Measurements from ENCODE around the gene PCK1. TPM values are rescaled to one million over a fixed set of nuclear protein-coding genes. Genes with fewer than 3 reads are reported as not detected.

PCK1 gene
- total RNA-seq, 2 donors from 2014 or later = 0.57 to 0.93 TPM

DNA sequence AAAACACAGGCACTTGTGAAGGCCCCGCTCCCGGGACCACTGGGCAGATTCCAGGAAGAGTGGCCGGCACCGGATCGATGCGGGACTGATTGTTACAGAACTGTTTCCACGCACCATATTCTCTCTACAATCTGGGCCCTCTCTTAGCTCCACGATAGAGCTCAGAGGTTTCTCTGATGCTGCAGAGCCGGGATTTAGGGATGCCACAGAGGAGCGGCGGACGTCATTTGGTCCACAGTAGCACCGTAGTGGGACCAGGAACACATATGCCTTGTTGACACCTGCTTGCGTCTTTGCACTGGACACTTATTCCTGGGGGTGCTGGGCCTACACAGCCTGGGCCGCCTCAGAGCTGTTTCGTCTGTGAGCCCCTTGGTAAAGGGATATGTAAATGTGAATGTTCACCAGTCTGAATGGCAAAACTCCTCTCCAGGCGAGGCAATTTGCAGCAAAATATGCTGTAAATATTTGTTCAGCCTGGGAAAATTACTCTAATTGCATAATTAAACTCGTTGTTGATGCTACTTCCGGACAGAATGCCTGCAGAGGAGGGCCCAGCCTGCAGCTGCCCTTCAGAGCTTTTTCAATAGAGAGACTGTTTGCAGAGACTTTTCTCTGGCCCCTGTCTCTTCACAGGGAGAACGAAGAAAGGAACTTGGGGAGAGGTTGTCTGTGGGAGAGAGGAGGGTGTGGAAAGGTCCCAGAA, 9.4 kb downstream of the PCK1 start:
- DNase-seq (ENCODE audit: low spot score) = no peak
- intact Hi-C loops (cut with DNase I) = no loop called here

DNA sequence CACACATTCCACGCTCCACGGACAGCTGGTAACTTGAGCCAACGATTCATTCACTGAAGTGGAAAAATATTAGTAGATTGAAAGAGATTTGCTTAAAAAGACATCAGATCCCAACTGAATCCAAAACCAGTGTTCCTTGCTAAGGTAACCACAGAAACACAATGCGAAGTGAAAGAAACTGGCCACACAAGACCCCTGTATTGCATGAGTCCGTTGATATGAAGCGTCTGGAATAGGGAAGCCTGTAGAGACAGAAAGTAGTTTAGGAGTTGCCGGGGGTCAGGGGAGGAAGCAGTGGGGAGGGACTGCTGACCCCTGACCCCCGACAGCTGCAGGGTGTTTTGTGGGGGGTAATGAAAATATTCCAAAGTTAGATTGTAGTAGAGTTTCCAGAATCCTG, 10.0 kb downstream of the PCK1 start:
- no peak for DNase-seq (ENCODE audit: low spot score)
- intact Hi-C loops (cut with DNase I) = no loop called here

DNA sequence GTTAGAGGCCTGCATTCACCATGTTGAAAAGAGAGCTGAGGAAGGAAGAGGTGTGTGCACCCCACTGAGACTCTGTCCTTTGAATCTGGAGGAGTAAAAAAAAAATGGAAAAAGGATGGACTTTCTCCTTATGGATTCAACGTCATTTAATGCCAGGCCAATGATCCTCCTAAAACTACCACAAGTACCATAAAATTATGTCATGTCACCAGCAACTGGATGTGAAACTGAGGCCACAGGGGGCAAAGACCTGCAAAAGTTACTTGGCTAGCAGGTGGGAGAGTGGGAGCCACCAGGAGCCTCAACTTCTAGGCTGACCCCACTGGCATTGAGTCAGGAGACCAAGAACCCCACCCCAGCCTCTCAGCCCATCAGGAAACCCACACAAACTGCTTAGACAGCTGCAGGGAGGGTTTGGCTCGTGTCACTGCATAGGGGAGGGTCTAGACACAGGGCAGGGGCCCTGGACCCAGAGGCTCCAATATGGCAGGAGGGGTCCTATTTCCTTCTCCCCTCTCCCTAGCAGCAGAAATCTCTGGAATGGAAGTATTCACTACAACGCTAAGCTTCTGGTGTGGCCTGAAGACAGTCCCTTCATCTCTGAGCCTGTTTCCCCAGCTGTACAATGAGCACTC, 11.0 kb downstream of the PCK1 start:
- intact Hi-C loops (cut with DNase I) = no loop called here

DNA sequence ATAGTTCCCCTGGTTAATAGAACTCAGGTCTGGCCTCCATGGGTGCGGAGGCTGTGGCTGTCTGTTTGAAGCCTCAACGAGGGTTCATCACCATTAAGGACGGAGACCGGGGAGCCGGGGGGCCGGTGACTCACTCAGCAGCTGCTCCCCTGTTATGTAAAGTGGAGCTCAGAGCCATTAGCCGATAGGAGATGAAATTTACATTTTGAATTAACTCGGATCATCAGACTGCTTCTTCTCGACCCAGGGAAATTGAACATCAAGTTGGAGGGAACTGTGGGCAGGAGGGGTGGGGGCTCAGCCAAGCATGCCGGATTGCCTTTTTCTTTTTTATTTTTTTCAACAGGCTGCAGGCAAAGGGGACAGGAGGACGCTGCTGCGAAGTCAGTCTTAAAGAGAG, 12.3 kb downstream of the PCK1 start:
- no peak for DNase-seq (ENCODE audit: low spot score)
- intact Hi-C loops (cut with DNase I) = no loop called here

More for the DNA sequence above, 11.0 kb downstream of the PCK1 start:
- no peak for DNase-seq (ENCODE audit: low spot score)

DNA sequence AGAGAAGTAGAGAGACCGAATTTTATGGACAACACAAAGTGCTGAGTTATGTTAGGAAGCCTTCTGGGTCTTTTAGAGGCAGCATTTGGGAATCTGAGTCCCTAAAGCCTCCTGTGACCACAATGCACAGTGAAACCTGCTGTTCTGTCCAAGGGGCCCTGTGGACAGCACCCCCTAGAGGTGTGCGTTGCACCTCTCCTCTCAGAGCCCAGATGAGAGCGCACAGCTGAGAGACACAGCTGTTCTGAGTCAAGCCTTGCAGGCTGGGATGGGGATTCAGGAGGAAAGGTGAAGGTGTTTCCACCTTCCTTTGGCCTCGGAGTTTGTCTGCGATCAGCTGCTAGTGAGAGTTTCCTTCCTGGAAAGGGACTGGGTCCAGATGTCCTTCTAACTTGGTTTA, 13.0 kb downstream of the PCK1 start:
- intact Hi-C loops (cut with DNase I) = no loop called here
- no peak for DNase-seq (ENCODE audit: low spot score)

DNA sequence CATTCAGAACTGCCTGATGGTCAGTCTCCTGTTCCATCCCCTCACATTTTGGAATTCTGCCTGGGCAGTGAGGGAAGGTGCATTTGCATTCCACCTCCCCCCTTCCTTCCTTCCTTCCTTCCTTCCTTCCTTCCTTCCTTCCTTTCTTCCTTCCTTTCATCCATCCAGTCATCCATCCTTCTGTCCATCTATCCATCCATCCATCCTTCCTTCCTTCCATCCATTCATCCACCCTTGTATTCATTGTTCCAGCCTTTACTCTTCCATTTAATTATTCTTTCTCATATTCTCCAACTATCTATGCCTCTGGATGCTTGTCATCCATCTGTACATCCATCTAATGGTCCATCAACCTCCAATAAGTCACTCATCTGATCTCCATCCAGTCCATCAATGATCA, 14.0 kb downstream of the PCK1 start:
- intact Hi-C loops (cut with DNase I) = no loop called here
- no peak for DNase-seq (ENCODE audit: low spot score)

DNA sequence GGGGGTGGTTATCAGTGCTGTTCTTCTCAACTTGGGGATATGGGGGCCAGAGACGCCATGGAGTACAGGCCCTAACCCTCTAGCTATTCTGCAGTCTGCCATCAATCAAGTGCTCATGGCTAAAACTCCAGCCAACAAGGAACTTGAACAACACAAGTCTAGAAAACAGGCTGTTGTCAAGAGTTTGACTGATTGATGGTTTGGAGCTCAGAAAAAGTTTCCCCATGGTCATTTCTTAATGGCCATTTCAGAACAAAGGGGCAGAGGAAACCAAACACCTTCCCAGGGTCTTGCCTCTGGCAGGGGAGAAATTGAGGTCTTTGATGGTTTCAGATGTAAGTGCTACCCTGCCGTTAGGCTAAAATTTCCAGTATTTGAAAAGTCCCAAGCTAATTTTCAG, 15.1 kb downstream of the PCK1 start:
- intact Hi-C loops (cut with DNase I) = no loop called here
- no peak for DNase-seq (ENCODE audit: low spot score)

DNA sequence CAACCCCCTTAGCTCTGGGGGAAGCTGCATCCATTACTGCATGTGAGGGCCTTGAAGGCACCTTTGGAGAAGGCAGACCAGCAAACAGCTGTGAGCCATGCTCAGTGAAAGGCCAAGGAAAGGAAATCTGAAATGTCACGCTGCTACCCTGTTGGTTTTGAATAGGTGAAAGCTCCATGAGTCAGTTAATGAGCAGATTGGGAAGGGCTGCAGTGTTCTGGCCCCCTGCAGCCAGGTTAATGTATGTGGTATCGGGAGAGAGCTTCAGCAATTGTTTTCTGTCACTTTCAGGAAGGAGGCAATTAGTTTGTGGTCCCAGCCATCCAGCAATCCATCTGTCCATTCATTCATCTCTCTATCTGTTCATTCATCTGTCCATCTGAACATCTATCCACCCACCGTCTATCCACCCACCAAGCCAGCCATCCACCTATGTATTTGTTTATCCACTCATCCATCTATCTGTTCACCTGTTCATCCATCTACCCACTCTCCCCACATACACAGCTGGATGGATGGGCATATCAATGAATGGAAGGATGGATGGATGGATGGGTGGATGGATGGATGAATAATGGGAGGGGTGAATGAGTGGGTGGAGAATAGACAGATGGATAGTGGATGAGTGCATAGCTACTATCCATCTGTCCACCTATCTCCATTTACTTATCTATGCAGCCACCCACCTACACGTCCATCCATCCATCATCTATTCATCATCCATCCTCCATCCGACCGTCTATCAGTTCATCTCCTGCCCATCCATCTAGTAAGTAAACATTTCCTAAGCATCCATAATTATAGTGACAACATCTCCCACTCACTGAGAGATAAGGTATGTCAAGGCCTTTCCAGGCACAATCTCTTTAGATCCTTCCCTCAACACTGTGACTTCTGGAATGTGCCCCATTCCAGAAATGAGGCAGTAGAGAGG, 16.0 kb downstream of the PCK1 start:
- no peak for DNase-seq (ENCODE audit: low spot score)
- intact Hi-C loops (cut with DNase I) = loop anchor here in 1 of 2 donors (1.0 kb wide), 1 partner anchor 25 kb away; no protein-coding TSS in a partner anchor

DNA sequence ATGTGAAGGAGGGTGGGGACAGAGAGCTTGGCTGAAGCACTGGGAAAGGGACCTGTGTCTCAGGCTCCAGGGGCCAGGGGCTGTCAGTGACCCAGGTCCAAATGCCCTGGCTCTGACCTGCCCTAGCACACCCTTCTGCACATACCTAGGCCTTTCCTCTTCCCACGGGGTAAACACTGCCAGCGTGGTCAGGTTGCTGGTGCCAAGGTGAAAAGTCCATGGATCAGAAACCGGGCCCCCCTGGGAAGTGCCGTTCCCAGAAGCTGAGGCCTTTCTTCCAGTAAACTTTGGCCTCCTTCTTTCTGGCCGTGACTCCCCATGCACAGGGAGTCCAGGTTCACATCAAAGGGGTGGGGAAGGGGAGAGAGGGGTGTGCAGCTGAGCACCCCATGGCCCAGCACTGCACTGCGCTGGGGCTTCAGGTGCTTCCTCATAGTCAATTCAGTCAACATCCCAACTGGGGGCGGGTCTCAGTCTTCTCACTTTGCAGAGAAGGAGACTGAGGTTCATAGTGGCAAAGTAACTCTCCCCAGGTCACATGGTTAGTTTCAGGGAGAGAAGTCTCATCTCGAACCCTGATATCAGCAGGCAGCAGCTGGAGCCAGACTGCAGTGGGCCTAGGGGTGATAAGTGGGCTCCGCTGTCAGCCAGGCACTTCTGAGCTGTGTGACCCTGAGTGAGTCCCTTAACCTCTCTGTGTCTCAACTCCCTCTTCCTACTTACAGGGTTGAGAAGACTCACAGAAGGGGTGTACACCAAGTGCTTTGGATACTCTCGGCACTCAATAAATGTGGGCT, 17.0 kb downstream of the PCK1 start:
- intact Hi-C loops (cut with DNase I) = loop anchor here in 1 of 2 donors (1.0 kb wide), 1 partner anchor 26 kb away; no protein-coding TSS in a partner anchor
- DNase-seq (ENCODE audit: low spot score) = no peak

DNA sequence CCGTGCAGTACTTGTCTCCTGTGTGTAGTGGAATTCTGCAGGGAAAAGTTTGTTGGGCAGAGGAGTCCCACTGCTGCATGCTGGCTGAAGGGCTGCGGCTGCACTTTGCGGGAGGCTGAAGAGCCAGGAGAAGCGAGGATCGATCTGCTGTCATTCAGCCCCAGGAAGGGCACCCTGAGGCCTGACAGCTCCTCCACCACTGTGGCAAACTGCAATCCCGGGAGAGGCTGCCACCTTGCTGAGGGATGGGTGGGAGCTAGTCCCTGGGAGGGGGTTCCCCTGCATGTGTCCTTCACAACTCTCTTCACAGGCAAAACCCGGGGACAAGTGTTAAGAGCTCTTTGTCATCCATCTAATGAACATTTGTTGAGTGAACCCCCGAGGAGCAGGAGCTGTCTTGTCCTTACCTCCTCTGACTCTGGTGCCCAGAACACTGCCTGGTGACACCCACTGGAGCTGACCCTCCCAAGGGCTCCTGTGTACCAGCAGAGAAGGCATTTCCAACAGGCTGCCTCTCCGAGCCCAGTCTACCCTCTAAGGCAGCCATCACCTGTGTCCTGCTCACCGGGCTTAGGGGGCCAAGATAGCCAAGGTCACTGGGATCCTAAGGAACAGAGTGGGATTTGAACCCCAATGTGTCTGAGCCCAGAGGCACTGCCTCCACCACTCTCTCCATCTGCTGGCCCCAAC, 17.7 kb downstream of the PCK1 start:
- no peak for DNase-seq (ENCODE audit: low spot score)
- intact Hi-C loops (cut with DNase I) = no loop called here

DNA sequence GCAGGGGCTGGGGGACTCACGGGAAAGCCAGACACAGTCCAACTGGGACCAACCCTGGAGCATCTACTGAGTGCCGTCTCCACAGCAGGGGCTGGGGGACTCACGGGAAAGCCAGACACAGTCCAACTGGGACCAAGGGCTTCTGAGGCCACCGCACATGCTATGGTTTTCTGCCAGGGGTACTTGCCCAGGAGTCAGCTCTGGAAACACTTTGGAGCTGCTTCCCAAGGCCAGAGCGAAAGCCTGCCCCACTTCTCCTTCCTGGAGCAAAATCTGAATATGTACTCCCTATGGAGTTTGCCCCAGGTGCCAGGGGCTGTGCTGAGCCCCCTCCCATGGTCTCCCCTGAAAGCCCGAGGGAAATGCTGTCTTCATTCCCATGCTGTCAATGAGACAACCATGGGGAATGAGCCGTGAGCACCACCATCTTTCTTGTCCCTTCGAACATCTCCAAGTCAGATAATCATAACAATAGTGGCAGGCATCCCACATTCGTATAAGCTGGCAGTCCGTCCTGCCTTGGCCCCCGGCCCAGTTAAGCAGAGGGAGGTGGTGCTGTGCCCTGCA, 18.5 kb downstream of the PCK1 start:
- DNase-seq (ENCODE audit: low spot score) = no peak
- intact Hi-C loops (cut with DNase I) = no loop called here

DNA sequence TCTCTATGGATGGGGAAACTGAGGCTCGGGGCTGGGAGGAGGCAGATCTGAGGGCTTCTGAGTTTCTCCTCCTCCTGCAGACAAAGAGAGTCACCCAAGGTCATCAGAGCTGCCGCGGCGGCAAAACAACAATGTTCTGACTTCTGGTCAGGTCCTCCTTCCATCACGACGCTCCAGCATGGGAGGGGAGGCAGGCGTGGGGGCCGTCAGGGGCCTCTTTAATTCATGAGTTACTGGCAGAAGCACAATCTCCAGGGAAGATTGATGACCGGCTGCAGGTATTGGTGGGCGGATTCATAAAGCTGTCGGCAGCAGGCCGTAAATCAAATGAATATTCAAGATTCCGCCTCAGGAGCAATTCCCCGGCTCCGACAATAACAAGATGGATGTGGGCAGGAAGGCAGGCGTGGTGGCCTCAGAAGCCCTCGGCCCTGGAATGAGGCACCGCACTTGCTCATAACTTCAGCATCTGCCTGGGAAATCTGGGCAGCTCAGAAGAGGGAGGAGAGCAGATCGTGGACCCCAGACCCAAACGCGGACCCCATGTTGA, 19.1 kb downstream of the PCK1 start:
- intact Hi-C loops (cut with DNase I) = loop anchor here in 1 of 2 donors (5.0 to 10.0 kb wide), 2 partner anchors 195 to 443 kb away; no protein-coding TSS in a partner anchor
- no peak for DNase-seq (ENCODE audit: low spot score)

DNA sequence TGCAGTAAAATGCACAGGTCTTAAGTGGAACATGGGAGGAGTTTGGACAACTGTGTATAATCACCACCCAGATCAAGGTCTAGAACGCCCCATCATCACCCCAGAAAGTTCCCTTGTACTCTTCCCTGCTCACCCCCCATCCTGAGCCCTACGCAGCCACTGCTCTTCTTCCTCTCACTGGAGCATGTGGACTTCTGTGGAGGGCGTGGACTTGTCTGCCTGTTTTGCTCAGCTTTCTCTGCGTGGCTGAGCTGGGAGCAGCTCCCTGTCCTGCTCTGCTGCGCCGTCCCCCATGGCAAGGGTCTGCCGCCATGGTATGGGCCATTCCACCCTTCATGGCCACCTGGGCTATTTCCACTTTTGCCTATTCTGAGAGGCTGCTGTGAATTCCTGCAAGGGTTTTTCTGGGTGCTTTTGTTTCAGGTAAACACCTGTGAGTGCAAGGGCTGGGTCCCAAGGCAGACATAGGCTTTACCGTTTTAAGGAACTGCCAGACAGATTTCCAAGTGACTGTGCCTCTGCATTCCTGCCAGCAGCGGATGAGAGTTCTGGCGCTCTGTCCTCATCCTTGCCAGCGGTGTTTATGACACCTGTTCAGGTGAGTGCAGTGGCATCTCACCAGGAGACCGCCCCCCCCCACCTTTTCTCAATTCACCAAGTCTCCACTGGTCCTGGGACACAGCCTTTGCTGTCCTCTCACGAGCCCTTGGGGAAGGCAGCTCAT, 19.7 kb downstream of the PCK1 start:
- no peak for DNase-seq (ENCODE audit: low spot score)
- intact Hi-C loops (cut with DNase I) = loop anchor here in 1 of 2 donors (5.0 to 10.0 kb wide), 2 partner anchors 196 to 443 kb away; no protein-coding TSS in a partner anchor

DNA sequence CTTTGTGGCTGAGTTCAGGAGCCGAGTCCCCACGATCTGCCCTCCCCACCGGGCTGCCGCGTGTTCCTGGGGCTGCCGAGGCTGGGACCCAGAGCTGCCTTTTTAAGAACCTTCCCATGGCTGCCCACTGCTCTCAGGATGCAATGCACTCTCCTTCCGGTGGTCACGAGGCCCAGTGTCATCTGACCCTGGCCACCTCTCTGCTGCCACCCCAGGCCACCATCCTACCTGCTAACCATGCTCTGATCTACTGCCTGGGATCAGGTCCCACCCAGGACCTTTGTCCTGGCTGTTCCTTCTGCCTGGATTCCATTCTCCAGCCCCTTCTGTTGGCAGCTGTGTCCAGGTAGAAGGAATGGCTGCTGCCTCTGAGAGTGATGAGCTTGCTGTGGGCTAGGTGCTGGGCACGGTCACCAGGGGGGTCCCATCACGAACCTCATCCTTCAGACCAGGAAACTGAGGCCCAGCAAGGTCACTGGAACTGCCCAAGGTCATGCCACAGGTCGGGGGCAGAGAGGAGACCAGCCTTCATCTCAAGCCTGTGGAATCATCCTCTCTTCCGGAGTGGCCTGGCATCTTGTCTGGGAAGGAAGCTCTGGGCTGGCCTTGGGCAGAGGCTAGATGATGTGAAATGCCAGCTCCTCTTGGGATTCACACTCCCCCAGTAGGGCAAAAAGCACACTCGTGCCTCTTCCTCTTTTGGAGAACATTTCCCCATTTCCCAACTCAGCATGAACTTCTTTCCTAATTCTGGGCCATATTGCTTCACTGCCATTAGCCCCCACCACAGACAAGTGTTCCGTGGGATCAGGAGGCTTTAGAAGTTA, 20.5 kb downstream of the PCK1 start:
- DNase-seq (ENCODE audit: low spot score) = no peak
- intact Hi-C loops (cut with DNase I) = loop anchor here in 1 of 2 donors (5.0 to 10.0 kb wide), 2 partner anchors 197 to 444 kb away; no protein-coding TSS in a partner anchor

DNA sequence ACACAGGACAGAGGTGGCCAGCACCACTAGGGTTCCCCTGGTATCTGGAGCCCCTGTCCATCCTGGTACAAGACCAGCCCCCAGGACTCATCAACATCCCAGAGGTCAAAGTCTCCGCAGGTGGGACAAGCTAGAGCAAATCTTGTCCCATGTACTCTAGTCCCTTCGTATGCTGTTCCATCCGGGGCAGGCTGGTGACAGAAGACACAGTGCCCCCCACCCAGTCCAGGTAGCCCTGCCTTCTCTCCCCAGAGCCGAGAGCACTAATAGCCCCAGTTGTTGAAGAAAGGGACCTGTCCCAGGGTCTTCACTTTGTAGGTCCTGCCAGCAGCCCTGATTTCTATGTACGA, 21.1 kb downstream of the PCK1 start:
- intact Hi-C loops (cut with DNase I) = loop anchor here in 1 of 2 donors (5.0 to 10.0 kb wide), 2 partner anchors 197 to 445 kb away; no protein-coding TSS in a partner anchor
- no peak for DNase-seq (ENCODE audit: low spot score)

Measured in posterior vena cava (tissue), 2 donors.